22Rv1 (cell line): Measurements from ENCODE around the gene SNF8.

Experiments
- ZFX ChIP-seq: fragments of 450-650 bp; IDR thresholded peaks from 2 replicates; pipeline ENCODE4 v1.6.1; 2017; ENCODE audit warnings: antibody characterized with exemption, borderline replicate concordance
- TF ChIP-seq, protein P1 (sequence below): fragments of 450-650 bp; IDR thresholded peaks from 2 replicates; pipeline ENCODE4 v1.5.1; 2017; ENCODE audit warnings: mild to moderate bottlenecking

- TF ChIP-seq, protein P1, sequence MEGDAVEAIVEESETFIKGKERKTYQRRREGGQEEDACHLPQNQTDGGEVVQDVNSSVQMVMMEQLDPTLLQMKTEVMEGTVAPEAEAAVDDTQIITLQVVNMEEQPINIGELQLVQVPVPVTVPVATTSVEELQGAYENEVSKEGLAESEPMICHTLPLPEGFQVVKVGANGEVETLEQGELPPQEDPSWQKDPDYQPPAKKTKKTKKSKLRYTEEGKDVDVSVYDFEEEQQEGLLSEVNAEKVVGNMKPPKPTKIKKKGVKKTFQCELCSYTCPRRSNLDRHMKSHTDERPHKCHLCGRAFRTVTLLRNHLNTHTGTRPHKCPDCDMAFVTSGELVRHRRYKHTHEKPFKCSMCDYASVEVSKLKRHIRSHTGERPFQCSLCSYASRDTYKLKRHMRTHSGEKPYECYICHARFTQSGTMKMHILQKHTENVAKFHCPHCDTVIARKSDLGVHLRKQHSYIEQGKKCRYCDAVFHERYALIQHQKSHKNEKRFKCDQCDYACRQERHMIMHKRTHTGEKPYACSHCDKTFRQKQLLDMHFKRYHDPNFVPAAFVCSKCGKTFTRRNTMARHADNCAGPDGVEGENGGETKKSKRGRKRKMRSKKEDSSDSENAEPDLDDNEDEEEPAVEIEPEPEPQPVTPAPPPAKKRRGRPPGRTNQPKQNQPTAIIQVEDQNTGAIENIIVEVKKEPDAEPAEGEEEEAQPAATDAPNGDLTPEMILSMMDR = peak; percentile 76
- no peak for TF ChIP-seq ZFX
Measured at GRCh38 chr17:48908047-48908843, 36.4 kb downstream of the SNF8 start, which contains the start of gene UBE2Z.
